ENCODE data around the gene MSX2.

DNA sequence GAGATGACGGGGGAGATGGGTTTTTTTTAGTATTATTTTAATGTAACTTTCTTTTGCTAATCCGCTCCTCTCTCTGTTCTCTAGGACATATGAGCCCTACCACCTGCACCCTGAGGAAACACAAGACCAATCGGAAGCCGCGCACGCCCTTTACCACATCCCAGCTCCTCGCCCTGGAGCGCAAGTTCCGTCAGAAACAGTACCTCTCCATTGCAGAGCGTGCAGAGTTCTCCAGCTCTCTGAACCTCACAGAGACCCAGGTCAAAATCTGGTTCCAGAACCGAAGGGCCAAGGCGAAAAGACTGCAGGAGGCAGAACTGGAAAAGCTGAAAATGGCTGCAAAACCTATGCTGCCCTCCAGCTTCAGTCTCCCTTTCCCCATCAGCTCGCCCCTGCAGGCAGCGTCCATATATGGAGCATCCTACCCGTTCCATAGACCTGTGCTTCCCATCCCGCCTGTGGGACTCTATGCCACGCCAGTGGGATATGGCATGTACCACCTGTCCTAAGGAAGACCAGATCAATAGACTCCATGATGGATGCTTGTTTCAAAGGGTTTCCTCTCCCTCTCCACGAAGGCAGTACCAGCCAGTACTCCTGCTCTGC is 4.8 kb downstream of the MSX2 start:
- TF ChIP-seq ZFP3 (CRISPR knock-in tag; IDR thresholded peaks at IDR 0.05) (no peak), POU6F1 (CRISPR knock-in tag; IDR thresholded peaks at IDR 0.05; ENCODE audit: borderline replicate concordance, low read depth) (no peak), GLIS3 (CRISPR knock-in tag; IDR thresholded peaks at IDR 0.05) (no peak), BACH2 (CRISPR knock-in tag; IDR thresholded peaks at IDR 0.05; ENCODE audit: borderline replicate concordance) (no peak)

All from SK-N-SH treated with all-trans-retinoic acid at 6 μM for 48 hours (cell line).